SK-N-SH (cell line): Measurements from ENCODE around the gene OR5AK2. TPM values are rescaled to one million over a fixed set of nuclear protein-coding genes. Genes with fewer than 3 reads are reported as not detected.

Experiments
- polyA plus RNA-seq, 3 experiments: library from polyadenylated mRNA; depleted of rRNA; stranded (reverse); fragments of >200 nt; gene quantifications; 2 replicates each; pipeline ENCODE4 v1.2.3, GENCODE V29; 2012

Gene OR5AK2
- polyA plus RNA-seq, 1 of the 3 experiments (the other 2 are of a cell fraction): not detected

Other genes with a start within 250 kb of the OR5AK2 start
- not detected in 2 replicates for gene OR9G4, start 240.2 kb upstream of the OR5AK2 start, polyA plus RNA-seq (2012; rRNA removed)
- not detected in 2 replicates for gene LRRC55, start 193.0 kb downstream of the OR5AK2 start, polyA plus RNA-seq (2012; rRNA removed)
- 0.03 and 0.15 TPM in 2 replicates for gene APLNR, start 248.3 kb downstream of the OR5AK2 start, polyA plus RNA-seq (2012; rRNA removed)